HuH-7.5 (cell line): ENCODE measurements around the gene USP25.

Experiments used
- DNase-seq: peaks from one replicate; pipeline ENCODE4 v3.0.0; 2011; ENCODE audit warnings: low spot score

The USP25 gene

GRCh38 chr21:15868940-15869339 is 139.2 kb downstream of the USP25 start:
- no peak for DNase-seq

- DNase-seq: no peak
These were observed 141.0 kb downstream of the USP25 start for GRCh38 chr21:15870819-15871218.

GRCh38 chr21:15872236-15872635 is 142.5 kb downstream of the USP25 start:
- no peak for DNase-seq

GRCh38 chr21:15874615-15875014 is 144.8 kb downstream of the USP25 start:
- DNase-seq: no peak

GRCh38 chr21:15875286-15875685 is 145.5 kb downstream of the USP25 start:
- no peak for DNase-seq

- DNase-seq: no peak
These were observed 164.1 kb downstream of the USP25 start for GRCh38 chr21:15893902-15894301.

- DNase-seq: no peak
These were observed 164.8 kb downstream of the USP25 start for GRCh38 chr21:15894596-15894995.

- no peak for DNase-seq
These were observed 165.6 kb downstream of the USP25 start for GRCh38 chr21:15895142-15896106.

- DNase-seq: no peak
These were observed 166.7 kb downstream of the USP25 start for GRCh38 chr21:15896501-15896900.

- DNase-seq: no peak
These were observed 174.6 kb downstream of the USP25 start for GRCh38 chr21:15904389-15904788.

GRCh38 chr21:15908187-15908586 is 178.4 kb downstream of the USP25 start:
- DNase-seq: no peak

GRCh38 chr21:15928196-15928595 is 198.4 kb downstream of the USP25 start:
- no peak for DNase-seq

GRCh38 chr21:15928686-15929425 is 199.1 kb downstream of the USP25 start:
- no peak for DNase-seq

- DNase-seq: no peak
These were observed 199.8 kb downstream of the USP25 start for GRCh38 chr21:15929536-15929935.
